ENCODE measurements around the gene BARX2.

DNA sequence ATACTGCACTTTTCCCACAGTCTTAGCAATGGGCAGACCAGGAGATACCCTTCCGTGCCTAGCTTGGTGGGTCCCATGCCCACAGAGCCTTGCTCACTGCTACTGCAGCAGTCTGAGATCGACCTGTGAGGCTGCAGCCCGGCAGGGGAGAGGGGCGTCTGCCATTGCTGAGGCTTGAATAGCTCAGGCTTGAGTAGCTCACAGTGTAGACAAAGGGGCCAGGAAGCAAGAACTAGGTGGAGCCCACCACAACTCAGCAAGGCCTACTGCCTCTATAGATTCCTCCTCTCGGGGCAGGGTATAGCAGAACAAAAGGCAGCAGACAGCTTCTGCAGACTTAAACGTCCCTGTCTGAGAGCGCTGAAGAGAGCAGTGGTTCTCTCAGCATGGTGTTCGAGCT is 118.1 kb downstream of the BARX2 start:
- TF ChIP-seq GABPA (IDR thresholded peaks at IDR 0.05; ENCODE audit: low read depth) (no peak), POLR2AphosphoS5 (IDR thresholded peaks at IDR 0.05; ENCODE audit: low read depth) (no peak), REST (IDR thresholded peaks at IDR 0.05; ENCODE audit: insufficient replicate concordance, low read depth) (no peak), SPI1 (IDR thresholded peaks at IDR 0.05; ENCODE audit: borderline replicate concordance, low read depth) (no peak)
- TF ChIP-seq, protein P1, sequence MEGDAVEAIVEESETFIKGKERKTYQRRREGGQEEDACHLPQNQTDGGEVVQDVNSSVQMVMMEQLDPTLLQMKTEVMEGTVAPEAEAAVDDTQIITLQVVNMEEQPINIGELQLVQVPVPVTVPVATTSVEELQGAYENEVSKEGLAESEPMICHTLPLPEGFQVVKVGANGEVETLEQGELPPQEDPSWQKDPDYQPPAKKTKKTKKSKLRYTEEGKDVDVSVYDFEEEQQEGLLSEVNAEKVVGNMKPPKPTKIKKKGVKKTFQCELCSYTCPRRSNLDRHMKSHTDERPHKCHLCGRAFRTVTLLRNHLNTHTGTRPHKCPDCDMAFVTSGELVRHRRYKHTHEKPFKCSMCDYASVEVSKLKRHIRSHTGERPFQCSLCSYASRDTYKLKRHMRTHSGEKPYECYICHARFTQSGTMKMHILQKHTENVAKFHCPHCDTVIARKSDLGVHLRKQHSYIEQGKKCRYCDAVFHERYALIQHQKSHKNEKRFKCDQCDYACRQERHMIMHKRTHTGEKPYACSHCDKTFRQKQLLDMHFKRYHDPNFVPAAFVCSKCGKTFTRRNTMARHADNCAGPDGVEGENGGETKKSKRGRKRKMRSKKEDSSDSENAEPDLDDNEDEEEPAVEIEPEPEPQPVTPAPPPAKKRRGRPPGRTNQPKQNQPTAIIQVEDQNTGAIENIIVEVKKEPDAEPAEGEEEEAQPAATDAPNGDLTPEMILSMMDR (IDR thresholded peaks at IDR 0.05; ENCODE audit: insufficient read depth, low read length) = no peak
